Measurements from ENCODE around the gene AHR.
"Not testable (repeated sequence)": the region's sequence is repeated elsewhere in the genome, so short reads cannot be mapped to it uniquely, and the experiment has no call there.

The AHR gene

DNA sequence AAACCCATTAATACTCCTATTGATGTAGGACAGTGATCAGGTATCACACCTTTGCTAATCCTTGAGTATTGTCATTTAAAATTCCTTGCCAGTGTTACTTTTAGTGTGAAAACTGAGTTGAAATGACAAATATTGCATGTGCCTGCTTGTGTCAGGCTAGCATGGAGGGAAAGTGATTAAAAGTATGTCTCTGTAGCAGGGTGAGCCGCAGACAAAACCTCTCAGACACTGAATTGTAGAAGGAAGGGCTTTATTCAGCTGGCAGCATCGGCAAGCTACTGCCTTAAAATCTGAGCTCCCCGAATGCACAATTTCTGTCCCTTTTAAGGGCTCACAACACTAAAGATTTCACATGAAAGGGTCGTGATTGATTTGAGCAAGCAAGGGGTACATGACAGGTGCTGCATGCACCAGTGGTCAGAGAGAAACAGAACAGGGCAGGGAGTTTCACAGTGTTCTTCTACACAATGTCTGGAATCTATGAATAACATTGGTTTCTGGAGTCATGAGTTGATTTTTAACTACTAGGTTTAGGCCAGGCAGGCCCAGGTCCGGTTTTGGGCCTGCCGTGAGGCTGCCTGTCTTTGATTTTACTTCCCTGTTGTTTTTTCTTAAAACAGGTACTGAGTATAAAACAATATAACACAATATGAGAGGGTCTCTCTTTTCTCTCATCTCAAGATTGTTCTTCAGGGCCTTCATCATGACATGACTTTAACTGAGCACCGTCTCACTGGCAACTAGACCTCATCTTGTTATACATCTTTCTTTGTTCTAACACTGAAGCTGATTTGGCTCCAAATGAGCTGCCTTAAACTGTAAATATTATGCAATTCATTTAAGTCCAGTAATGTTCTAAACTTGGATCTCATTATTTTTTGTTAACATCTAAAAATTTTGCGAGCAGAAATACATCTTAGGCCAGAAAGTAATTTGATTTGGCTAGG, 84.2 kb downstream of the AHR start:
- not testable (repeated sequence) for DNase-seq

DNA sequence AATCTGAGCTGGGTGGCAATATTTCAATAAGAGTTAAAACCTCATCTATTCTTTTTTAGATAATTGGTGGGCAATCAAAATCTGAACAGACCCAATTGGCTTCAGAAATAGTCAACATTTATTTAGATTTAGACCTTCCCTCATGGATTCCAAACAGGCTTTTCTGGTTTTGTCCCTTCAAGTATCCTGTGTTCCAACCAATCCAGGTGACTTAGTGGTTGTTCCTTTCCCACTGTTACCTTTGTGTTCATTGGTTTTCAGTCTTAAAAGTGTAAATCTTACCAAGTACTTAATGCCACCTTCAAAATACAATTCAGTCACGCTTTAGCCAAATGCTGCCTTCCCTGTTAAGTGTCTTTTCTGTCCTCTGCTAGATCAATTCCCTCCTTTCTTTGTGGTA, 85.9 kb downstream of the AHR start:
- DNase-seq = no peak

- DNase-seq = no peak
Observed at GRCh38 chr7:17385612-17386011, 87.2 kb downstream of the AHR start.

DNA sequence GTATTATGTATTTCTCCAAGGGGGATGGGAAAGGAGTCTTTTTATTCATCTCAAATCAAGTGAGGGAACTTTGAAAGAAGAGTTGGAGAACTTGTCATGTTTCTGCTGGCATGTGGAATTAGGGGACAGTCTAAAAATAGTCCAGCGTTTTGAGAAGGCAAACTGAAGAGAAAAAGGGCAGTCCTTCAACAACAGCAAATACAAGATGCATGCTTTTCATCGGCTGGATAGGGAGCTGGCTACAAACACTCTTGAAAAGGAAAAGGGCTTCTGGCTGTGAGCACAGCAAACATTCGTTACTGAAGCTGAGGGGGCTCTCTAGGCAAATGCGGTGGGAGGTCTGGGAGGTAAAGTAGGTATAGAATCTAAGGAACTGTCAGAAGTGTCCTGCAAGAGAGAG, 91.9 kb downstream of the AHR start:
- no peak for DNase-seq

DNA sequence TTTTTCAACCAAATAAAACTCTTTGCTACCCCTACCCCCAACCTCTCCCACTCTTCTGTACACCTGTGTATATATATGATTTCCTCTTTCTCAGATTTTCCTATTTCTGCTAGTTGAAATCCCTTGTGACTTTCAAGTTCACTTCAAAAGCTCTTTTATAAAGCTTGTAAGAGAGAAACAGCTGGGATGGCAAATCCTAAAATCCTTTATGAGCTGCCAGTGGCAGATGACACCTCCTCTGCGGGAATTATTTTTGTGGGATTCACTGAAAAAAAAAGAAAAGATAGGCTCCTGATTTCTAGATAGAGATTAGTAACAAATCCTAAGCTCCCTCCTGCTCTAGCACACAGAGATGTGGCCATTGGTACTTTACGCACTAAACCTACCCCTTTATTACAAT, 92.9 kb downstream of the AHR start:
- DNase-seq = no peak

- no peak for DNase-seq
Observed at GRCh38 chr7:17392846-17393245, 94.4 kb downstream of the AHR start.

DNA sequence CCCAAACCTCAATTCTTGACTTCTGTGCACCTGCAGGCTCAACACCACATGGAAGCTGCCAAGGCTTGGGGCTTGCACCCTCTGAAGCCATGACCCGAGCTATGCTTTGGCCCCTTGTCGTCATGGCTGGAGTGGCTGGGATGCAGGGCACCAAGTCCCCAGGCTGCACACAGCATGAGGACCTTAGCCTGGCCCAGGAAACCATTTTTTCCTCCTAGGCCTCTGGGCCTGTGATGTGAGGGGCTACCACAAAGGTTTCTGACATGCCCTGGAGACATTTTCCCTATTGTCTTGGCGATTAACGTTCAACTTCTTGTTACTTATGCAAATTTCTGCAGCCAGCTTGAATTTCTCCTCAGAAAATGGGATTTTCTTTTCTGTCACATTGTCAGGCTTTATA, 96.1 kb downstream of the AHR start:
- DNase-seq = not testable (repeated sequence)

Measured in NK-92 treated with Interleukin-12 subunit alpha and Interleukin-12 subunit beta, amount 100 ng/mL, for 24 hours (cell line).